K562 (cell line): ENCODE measurements around the gene KAZN. TPM values are rescaled to one million over a fixed set of nuclear protein-coding genes. Genes with fewer than 3 reads are reported as not detected.

ENCODE experiments used
- ATAC-seq: fragments of 200-7000 bp; cut with Tn5 transposase; 3 replicates; pipeline ENCODE4 v1.9.1; 2020; ENCODE audit warnings: moderate library complexity
- BruUV-seq: library from RNA; stranded (reverse); fragments of 400-500 nt; replicated peaks from 2 replicates; lab custom pipeline; 2021; lab: Mats Ljungman, UMichigan
- CTCF ChIA-PET: fragments of 300-600 bp; formaldehyde crosslinking; extraction: SDS; loops from one replicate; lab custom pipeline; 2021; ENCODE audit warnings: low intra/inter-chr PET ratio; lab: Yijun Ruan, JAX
- POLR2A ChIA-PET: fragments of 300-600, 350-650 bp; sonication (Branson Sonifier 250); formaldehyde crosslinking; extraction: SDS; loops from one replicate; lab custom pipeline; 2021; ENCODE audit warnings: antibody characterized with exemption, inconsistent platforms; lab: Yijun Ruan, JAX
- DNase-seq, 4 experiments: peaks; one replicate each; pipeline versions ENCODE4 v3.0.0 to v3.0.0-alpha.2; 2011 to 2018; ENCODE audit warnings: low spot score in 3 of 4, mixed read lengths in 3 of 4; ENCODE audit errors: extremely low read depth in 1 of 4
- FAIRE-seq: peaks from 2 replicates; lab custom pipeline; 2011; peaks lifted over from hg19 to GRCh38; lab: Jason Lieb, UNC
- H2AFZ ChIP-seq: 2 replicates; pipeline ENCODE4 v1.6.0; 2011; ENCODE audit warnings: low read depth, low read length, control low read depth, inconsistent platforms
- H3K27ac ChIP-seq: fragments of 200-600 bp; 3 replicates; pipeline ENCODE4 v1.8.0; 2011; ENCODE audit warnings: low read depth, mild to moderate bottlenecking, control low read depth, inconsistent platforms, low read length, moderate library complexity, mixed read lengths; ENCODE audit errors: extremely low read depth
- H3K27me3 ChIP-seq, 2 experiments: fragments of 300-600 bp in 1 of 2; 2 replicates in 1 of 2; 3 replicates in 1 of 2; pipeline versions ENCODE4 v1.6.0 to v1.8.0; 2011; ENCODE audit warnings: inconsistent platforms in 2 of 2, low read length in 2 of 2, mild to moderate bottlenecking in 1 of 2, mixed read lengths in 1 of 2, moderate library complexity in 1 of 2; ENCODE audit not compliant: control insufficient read depth in 2 of 2, insufficient read depth in 2 of 2
- H3K36me3 ChIP-seq: fragments of 300-600 bp; 3 replicates; pipeline ENCODE4 v1.8.0; 2011; ENCODE audit warnings: mild to moderate bottlenecking, low read length, inconsistent platforms; ENCODE audit not compliant: control insufficient read depth, insufficient read depth
- H3K4me1 ChIP-seq, 2 experiments: fragments of 200-600 bp in 1 of 2; replicated peaks in 1 of 2; 2 replicates in 1 of 2; 3 replicates in 1 of 2; pipeline versions ENCODE4 v1.5.1 to v1.8.0; 2011; ENCODE audit warnings: inconsistent platforms in 2 of 2, low read length in 2 of 2, mild to moderate bottlenecking in 1 of 2, mixed read lengths in 1 of 2, moderate library complexity in 1 of 2; ENCODE audit not compliant: control insufficient read depth in 2 of 2, insufficient read depth in 2 of 2
- H3K4me2 ChIP-seq: 2 replicates; pipeline ENCODE4 v1.6.1; 2011; ENCODE audit warnings: low read length, control low read depth, inconsistent platforms, mixed read lengths; ENCODE audit not compliant: insufficient read depth
- H3K4me3 ChIP-seq: fragments of 200-600 bp; sonication (generic), shearing (Covaris generic); 2 replicates; pipeline ENCODE4 v1.5.1; 2016; ENCODE audit warnings: control low read depth, inconsistent platforms
- H3K79me2 ChIP-seq: fragments of 200-600 bp; 3 replicates; pipeline ENCODE4 v1.8.0; 2011; ENCODE audit warnings: low read length, inconsistent platforms; ENCODE audit not compliant: control insufficient read depth, insufficient read depth
- H3K9ac ChIP-seq, 2 experiments: 2 replicates each; pipeline versions ENCODE4 v1.6.0 to v1.6.1; 2011; ENCODE audit warnings: low read depth in 2 of 2, low read length in 2 of 2, control low read depth in 1 of 2, inconsistent platforms in 1 of 2, mild to moderate bottlenecking in 1 of 2, mixed read lengths in 1 of 2; ENCODE audit not compliant: insufficient read depth in 1 of 2
- H3K9me1 ChIP-seq: one replicate; pipeline ENCODE4 v1.6.0; 2011; ENCODE audit warnings: inconsistent platforms, mild to moderate bottlenecking, low read length, moderate library complexity; ENCODE audit not compliant: control insufficient read depth, insufficient read depth
- H3K9me3 ChIP-seq: replicated peaks from 2 replicates; pipeline ENCODE4 v1.5.1; 2011; ENCODE audit warnings: low read depth, low read length, inconsistent platforms; ENCODE audit not compliant: control insufficient read depth, insufficient read depth
- H4K20me1 ChIP-seq: replicated peaks from 2 replicates; pipeline ENCODE4 v1.6.1; 2011; ENCODE audit warnings: low read length, inconsistent platforms, mixed read lengths; ENCODE audit not compliant: control insufficient read depth, insufficient read depth
- AFF4 ChIP-seq: sonication (generic); formaldehyde crosslinking; IDR thresholded peaks from 2 replicates; pipeline ENCODE4 v1.8.0; 2023; ENCODE audit warnings: mild to moderate bottlenecking, missing genetic modification reagents
- ARHGAP35 ChIP-seq: fragments of 450-650 bp; IDR thresholded peaks from 2 replicates; pipeline ENCODE4 v1.6.1; 2018; ENCODE audit not compliant: partially characterized antibody
- CTCF ChIP-seq, 3 experiments: IDR thresholded peaks in 2 of 3; conservative IDR thresholded peaks in 1 of 3; 2 replicates each; pipeline ENCODE4 v1.5.1; 2011 to 2012; ENCODE audit warnings: low read length in 3 of 3, mild to moderate bottlenecking in 3 of 3, control low read depth in 2 of 3, improper control_type of control experiment in 1 of 3, inconsistent platforms in 1 of 3, low read depth in 1 of 3, mixed read lengths in 1 of 3, moderate library complexity in 1 of 3; ENCODE audit not compliant: insufficient read depth in 2 of 3
- GTF2F1 ChIP-seq: IDR thresholded peaks from 2 replicates; pipeline ENCODE4 v1.6.1; 2011; ENCODE audit warnings: low read depth, low read length, improper control_type of control experiment
- HDAC2 ChIP-seq: fragments of 450-650 bp; IDR thresholded peaks from 2 replicates; pipeline ENCODE4 v1.6.1; 2016; ENCODE audit warnings: mild to moderate bottlenecking
- ILK ChIP-seq: fragments of 450-650 bp; IDR thresholded peaks from 2 replicates; pipeline ENCODE4 v1.6.1; 2016; ENCODE audit warnings: missing genetic modification characterization, low read depth, mild to moderate bottlenecking, missing compliant biosample characterization, moderate library complexity, borderline replicate concordance
- KAT2B ChIP-seq: IDR thresholded peaks from one replicate; pipeline ENCODE4 v1.6.1; 2012; ENCODE audit warnings: low read depth, mild to moderate bottlenecking, control low read depth, inconsistent platforms, low read length, moderate library complexity
- NCOA2 ChIP-seq, 2 experiments: fragments of 450-650 bp; IDR thresholded peaks; 2 replicates each; pipeline ENCODE4 v1.6.1; 2018; ENCODE audit warnings: mild to moderate bottlenecking in 2 of 2, moderate library complexity in 1 of 2; ENCODE audit not compliant: partially characterized antibody in 2 of 2
- PHF21A ChIP-seq: fragments of 450-650 bp; IDR thresholded peaks from 2 replicates; pipeline ENCODE4 v1.6.1; 2017; ENCODE audit warnings: low read depth, borderline replicate concordance
- RNF2 ChIP-seq: sonication (generic); IDR thresholded peaks from 2 replicates; pipeline ENCODE4 v1.6.1; 2016
- UBTF ChIP-seq, 2 experiments: IDR thresholded peaks; 2 replicates each; pipeline ENCODE4 v1.6.1; 2012; ENCODE audit warnings: improper control_type of control experiment in 2 of 2, low read depth in 2 of 2, low read length in 2 of 2, borderline replicate concordance in 1 of 2
- ZNF165 ChIP-seq: fragments of 250-450 bp; sonication (Bioruptor Pico); IDR thresholded peaks from 2 replicates; pipeline ENCODE4 v1.4.0; 2020; ENCODE audit warnings: borderline replicate concordance
- ZNF668 ChIP-seq: fragments of 250-450 bp; sonication (Bioruptor Pico); IDR thresholded peaks from 2 replicates; pipeline ENCODE4 v1.8.0; 2022; ENCODE audit warnings: mild to moderate bottlenecking, inconsistent platforms
- WGBS: fragments of 100-300 bp; shearing (Covaris generic); methylation state at CpG from one replicate; pipeline ENCODE4 v1.1.6; 2016; ENCODE audit warnings: low coverage, mixed read lengths; ENCODE audit not compliant: insufficient coverage; ENCODE audit errors: missing lambda C conversion rate; 5-methylcytosine and 5-hydroxymethylcytosine counted together
- in situ Hi-C: fragments of 300-500 bp; cut with MboI; formaldehyde crosslinking; loops from 4 replicates; pipeline ENCODE4 v1.15.0; 2018; ENCODE audit warnings: inconsistent platforms, mixed read lengths
- intact Hi-C: fragments of 100-400 bp; cut with micrococcal nuclease; formaldehyde crosslinking; loops from 2 replicates; pipeline ENCODE4 v1.14.2; 2022
- polyA plus RNA-seq, 8 experiments: library from polyadenylated mRNA; depleted of rRNA in 4 of 8; stranded (reverse) in 5 of 8; unstranded in 3 of 8; fragments of >200 nt; fragmentation: Nextera tagmentation in 2 of 8; fragmentation: Illumina TruSeq in 1 of 8; extraction: Ambion mirVana in 2 of 8; extraction: Trizol in 1 of 8; gene quantifications; 2 replicates each; pipeline versions ENCODE4 v1.2.1 to v1.2.3, GENCODE V29; 2011 to 2014; ENCODE audit warnings: inconsistent platforms in 1 of 8, missing spikeins in 1 of 8
- total RNA-seq, 7 experiments: library from RNA; depleted of rRNA in 6 of 7; stranded (reverse); fragments of >200 nt in 6 of 7; fragmentation: Illumina TruSeq in 2 of 7; extraction: Trizol in 2 of 7; gene quantifications; 2 replicates each; pipeline versions ENCODE4 v1.2.1 to v1.2.3, GENCODE V29; 2011 to 2021; ENCODE audit warnings: low replicate concordance in 1 of 7

Gene KAZN
- total and polyA plus RNA-seq, 9 of the 15 experiments (the other 6 are each of a cell fraction or from before 2014, with no cell fraction given): 2.1 to 21.6 (median 5.4) TPM

GRCh38 chr1:14666962-14667650, 68.6 kb downstream of the KAZN start:
- POLR2A ChIA-PET: interaction anchor here (0.6 kb wide), 1 partner anchor 528 kb away, joined by 4 read pairs; no protein-coding TSS in a partner anchor
- CTCF ChIA-PET: interaction anchor here (0.5 kb wide), 1 partner anchor 24 kb away, joined by 4 read pairs; no protein-coding TSS in a partner anchor
- FAIRE-seq: no peak
- TF ChIP-seq NCOA2 (IDR thresholded peaks at IDR 0.05; ENCODE audit: partially characterized antibody in 2 of 2) (no peak), ARHGAP35 (no peak), PHF21A (no peak), HDAC2 (no peak), ZNF165 (CRISPR knock-in tag) (no peak), RNF2 (no peak), GTF2F1 (no peak), CTCF (IDR thresholded peaks at IDR 0.05 in 2 of 3, conservative IDR thresholded peaks at IDR 0.05 in 1 of 3; ENCODE audit: insufficient read depth in 2 of 3, low read depth in 1 of 3, low read length in 3 of 3) (no peak), ILK (tag) (no peak), KAT2B (no peak), ZNF668 (CRISPR knock-in tag) (no peak), UBTF (IDR thresholded peaks at IDR 0.05; ENCODE audit: borderline replicate concordance in 1 of 2, low read depth in 2 of 2, low read length in 2 of 2) (no peak), AFF4 (CRISPR knock-in tag) (no peak)

More at GRCh38 chr1:14666962-14667650, 68.6 kb downstream of the KAZN start:
- DNase-seq: no peak
- Histone ChIP-seq H3K4me1 (no peaks in the 10 kb centered on the region), H3K36me3 (no peaks in the 10 kb centered on the region), H3K4me3 (no peak overlapping the region), H3K27me3 (peaks cover 38 to 51% of the 10 kb centered on the region in 2 experiments), H3K9me1 (no peaks in the 10 kb centered on the region), H4K20me1 (0 out of 2 replicates have a peak, but pooled peaks cover 1% of the 10 kb centered on the region), H3K79me2 (no peaks in the 10 kb centered on the region), H2AFZ (no peak overlapping the region), H3K9me3 (no peaks in the 10 kb centered on the region), H3K9ac (no peak overlapping the region), H3K27ac (no peak overlapping the region), H3K4me2 (no peak overlapping the region)
- no TSS peak for BruUV-seq
- in situ Hi-C loops: no loop called here
- intact Hi-C loops: no loop called here
- 9% methylated on average over 15 of the region's 15 CpGs for WGBS
- no peak for ATAC-seq
